ENCODE data around the gene F12. TPM values are rescaled to one million over a fixed set of nuclear protein-coding genes. Genes with fewer than 3 reads are reported as not detected.
"Not testable (repeated sequence)": the region's sequence is repeated elsewhere in the genome, so short reads cannot be mapped to it uniquely, and the experiment has no call there.

Gene F12
- total and polyA plus RNA-seq, 2 donors (not counting 1 experiment from before 2014, with no cell fraction given), result 0.10 to 0.50 TPM

GRCh38 chr5:177362610-177363507, 46.5 kb downstream of the F12 start:
- Histone ChIP-seq H3K9ac (ENCODE audit: insufficient read depth, low read length) (no peak overlapping the region), H3K4me1 (ENCODE audit: control insufficient read depth, extremely low read depth, insufficient read depth, low read length) (peaks cover 5% of the 10 kb centered on the region), H3K79me2 (ENCODE audit: control insufficient read depth, insufficient read depth, low read length) (no peaks in the 10 kb centered on the region), H3K27me3 (ENCODE audit: control insufficient read depth, insufficient read depth, low read length) (peaks cover 17% of the 10 kb centered on the region), H2AFZ (ENCODE audit: low read length) (peak overlapping the region; percentile 55), H3K4me3 (replicated peaks in 1 of 4; ENCODE audit: control extremely low read depth in 1 of 4, insufficient read depth in 1 of 4, low read depth in 3 of 4, low read length in 4 of 4) (peak overlapping the region; percentile 14 to 37 (median 29)), H3K36me3 (ENCODE audit: control insufficient read depth, insufficient read depth, low read length) (no peaks in the 10 kb centered on the region), H4K20me1 (ENCODE audit: control insufficient read depth, extremely low read depth, insufficient read depth, low read length) (no peaks in the 10 kb centered on the region), H3K4me2 (ENCODE audit: extremely low read depth, insufficient read depth, low read length) (peak overlapping the region; percentile 76), H3K27ac (ENCODE audit: insufficient read depth, low read length) (no peak overlapping the region), H3K9me3 (ENCODE audit: control insufficient read depth, insufficient read depth, low read depth, low read length) (no peaks in the 10 kb centered on the region)
- TF ChIP-seq EZH2 (IDR thresholded peaks at IDR 0.05; ENCODE audit: low read length, missing control alignments) (no peak), CTCF (conservative IDR thresholded peaks at IDR 0.05 in 1 of 2, IDR thresholded peaks at IDR 0.05 in 1 of 2; ENCODE audit: low read depth in 1 of 2, low read length in 2 of 2) (no peak)
- peak in 1 of 2 donors; percentile 19 for DNase-seq (ENCODE audit: low read depth in 2 of 2)

GRCh38 chr5:177362292-177362609, 47.1 kb downstream of the F12 start:
- peaks cover 17% of the 10 kb centered on the region for H3K27me3 ChIP-seq (ENCODE audit: control insufficient read depth, insufficient read depth, low read length)
- H4K20me1 ChIP-seq (ENCODE audit: control insufficient read depth, extremely low read depth, insufficient read depth, low read length), result no peaks in the 10 kb centered on the region
- H3K79me2 ChIP-seq (ENCODE audit: control insufficient read depth, insufficient read depth, low read length), result no peaks in the 10 kb centered on the region
- TF ChIP-seq CTCF (conservative IDR thresholded peaks at IDR 0.05 in 1 of 2, IDR thresholded peaks at IDR 0.05 in 1 of 2; ENCODE audit: low read depth in 1 of 2, low read length in 2 of 2) (no peak), EZH2 (IDR thresholded peaks at IDR 0.05; ENCODE audit: low read length, missing control alignments) (no peak)
- no peak overlapping the region for H3K27ac ChIP-seq (ENCODE audit: insufficient read depth, low read length)
- H2AFZ ChIP-seq (ENCODE audit: low read length), result no peak overlapping the region
- no peak for DNase-seq (ENCODE audit: low read depth in 2 of 2)
- peaks cover 5% of the 10 kb centered on the region for H3K4me1 ChIP-seq (ENCODE audit: control insufficient read depth, extremely low read depth, insufficient read depth, low read length)
- no peak overlapping the region for H3K4me2 ChIP-seq (ENCODE audit: extremely low read depth, insufficient read depth, low read length)
- no peaks in the 10 kb centered on the region for H3K9me3 ChIP-seq (ENCODE audit: control insufficient read depth, insufficient read depth, low read depth, low read length)
- H3K9ac ChIP-seq (ENCODE audit: insufficient read depth, low read length), result no peak overlapping the region
- H3K36me3 ChIP-seq (ENCODE audit: control insufficient read depth, insufficient read depth, low read length), result no peaks in the 10 kb centered on the region
- H3K4me3 ChIP-seq (replicated peaks in 1 of 4; ENCODE audit: control extremely low read depth in 1 of 4, insufficient read depth in 1 of 4, low read depth in 3 of 4, low read length in 4 of 4), result no peak overlapping the region

- H3K79me2 ChIP-seq (ENCODE audit: control insufficient read depth, insufficient read depth, low read length), result no peaks in the 10 kb centered on the region
- no peaks in the 10 kb centered on the region for H3K9me3 ChIP-seq (ENCODE audit: control insufficient read depth, insufficient read depth, low read depth, low read length)
- no peak overlapping the region for H3K9ac ChIP-seq (ENCODE audit: insufficient read depth, low read length)
- DNase-seq (ENCODE audit: low read depth in 2 of 2), result no peak
- H3K27ac ChIP-seq (ENCODE audit: insufficient read depth, low read length), result no peak overlapping the region
- peaks cover 17% of the 10 kb centered on the region for H3K27me3 ChIP-seq (ENCODE audit: control insufficient read depth, insufficient read depth, low read length)
- no peaks in the 10 kb centered on the region for H3K36me3 ChIP-seq (ENCODE audit: control insufficient read depth, insufficient read depth, low read length)
- no peak overlapping the region for H3K4me2 ChIP-seq (ENCODE audit: extremely low read depth, insufficient read depth, low read length)
- H4K20me1 ChIP-seq (ENCODE audit: control insufficient read depth, extremely low read depth, insufficient read depth, low read length), result no peaks in the 10 kb centered on the region
- no peak for TF ChIP-seq CTCF (conservative IDR thresholded peaks at IDR 0.05 in 1 of 2, IDR thresholded peaks at IDR 0.05 in 1 of 2; ENCODE audit: low read depth in 1 of 2, low read length in 2 of 2)
- no peak for TF ChIP-seq EZH2 (IDR thresholded peaks at IDR 0.05; ENCODE audit: low read length, missing control alignments)
- H3K4me3 ChIP-seq (replicated peaks in 1 of 4; ENCODE audit: control extremely low read depth in 1 of 4, insufficient read depth in 1 of 4, low read depth in 3 of 4, low read length in 4 of 4), result no peak overlapping the region
- H3K4me1 ChIP-seq (ENCODE audit: control insufficient read depth, extremely low read depth, insufficient read depth, low read length), result peaks cover 5% of the 10 kb centered on the region
- H2AFZ ChIP-seq (ENCODE audit: low read length), result no peak overlapping the region
These were observed 47.7 kb downstream of the F12 start for GRCh38 chr5:177361418-177362291.

- H3K4me2 ChIP-seq (ENCODE audit: extremely low read depth, insufficient read depth, low read length); H2AFZ ChIP-seq (ENCODE audit: low read length); H3K79me2 ChIP-seq (ENCODE audit: control insufficient read depth, insufficient read depth, low read length); H3K9ac ChIP-seq (ENCODE audit: insufficient read depth, low read length); H3K4me3 ChIP-seq (replicated peaks in 1 of 4; ENCODE audit: control extremely low read depth in 1 of 4, insufficient read depth in 1 of 4, low read depth in 3 of 4, low read length in 4 of 4); H3K27ac ChIP-seq (ENCODE audit: insufficient read depth, low read length); DNase-seq (ENCODE audit: low read depth in 2 of 2); H3K4me1 ChIP-seq (ENCODE audit: control insufficient read depth, extremely low read depth, insufficient read depth, low read length); H4K20me1 ChIP-seq (ENCODE audit: control insufficient read depth, extremely low read depth, insufficient read depth, low read length); H3K36me3 ChIP-seq (ENCODE audit: control insufficient read depth, insufficient read depth, low read length); H3K9me3 ChIP-seq (ENCODE audit: control insufficient read depth, insufficient read depth, low read depth, low read length): not testable (repeated sequence)
- peaks cover 17% of the 10 kb centered on the region for H3K27me3 ChIP-seq (ENCODE audit: control insufficient read depth, insufficient read depth, low read length)
These were observed 48.6 kb downstream of the F12 start for GRCh38 chr5:177360740-177361139.

All from fibroblast of lung (primary cell).